Cardiac fibroblast (primary cell): ENCODE measurements around the gene FOXB1.

Source experiments
- DNase-seq, 2 donors: peaks; one replicate each; pipeline versions ENCODE4 v3.0.0 to v3.0.0-alpha.2; 2010; ENCODE audit warnings: low read depth in 2 of 2
- H3K4me3 ChIP-seq, 2 donors: replicated peaks in 1 of 2; 1 replicate in 1 of 2; 2 replicates in 1 of 2; pipeline ENCODE4 v1.5.1; 2011; ENCODE audit warnings: low read depth in 2 of 2, low read length in 2 of 2, mild to moderate bottlenecking in 2 of 2, moderate library complexity in 1 of 2
- TF ChIP-seq, protein P1 (sequence below): IDR thresholded peaks from one replicate; pipeline ENCODE4 v1.5.1; 2011; ENCODE audit warnings: low read depth, mild to moderate bottlenecking, low read length, inconsistent platforms

The FOXB1 gene

DNA sequence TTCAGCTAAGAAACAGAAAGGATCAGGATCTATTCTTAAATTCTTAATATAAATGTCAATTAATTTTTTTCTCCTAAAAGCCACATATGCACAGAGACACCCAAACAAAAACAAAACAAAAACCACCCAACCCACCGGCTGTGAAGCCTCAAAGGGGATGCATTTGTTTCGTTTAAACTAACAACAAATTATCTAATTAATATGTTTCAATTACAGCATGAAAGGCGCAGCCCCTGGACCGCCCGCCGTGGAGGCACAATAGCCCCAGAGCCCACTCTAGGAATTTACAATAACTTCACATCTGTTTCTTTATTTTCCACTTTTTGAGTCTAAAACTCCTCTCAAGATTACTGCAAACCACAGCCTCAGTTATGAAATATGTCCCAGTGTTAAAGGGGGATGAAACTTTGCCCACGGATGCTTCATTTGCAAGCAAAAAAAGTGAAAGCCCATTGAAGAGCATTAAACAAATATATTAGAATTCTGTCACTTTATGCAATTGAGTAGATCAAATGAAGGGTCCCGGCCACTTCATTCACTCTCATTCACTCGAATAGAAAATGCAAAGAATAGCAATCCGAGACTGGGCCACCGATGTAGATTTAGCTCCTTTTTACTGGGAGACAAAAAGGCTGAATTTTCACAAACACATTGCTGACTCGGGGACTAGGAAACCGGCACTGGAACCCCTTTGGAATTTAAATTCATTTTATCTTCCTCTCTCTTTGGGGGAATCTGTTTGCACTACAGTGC is 6.0 kb downstream of the FOXB1 start:
- no peak overlapping the region for H3K4me3 ChIP-seq
- TF ChIP-seq, protein P1, sequence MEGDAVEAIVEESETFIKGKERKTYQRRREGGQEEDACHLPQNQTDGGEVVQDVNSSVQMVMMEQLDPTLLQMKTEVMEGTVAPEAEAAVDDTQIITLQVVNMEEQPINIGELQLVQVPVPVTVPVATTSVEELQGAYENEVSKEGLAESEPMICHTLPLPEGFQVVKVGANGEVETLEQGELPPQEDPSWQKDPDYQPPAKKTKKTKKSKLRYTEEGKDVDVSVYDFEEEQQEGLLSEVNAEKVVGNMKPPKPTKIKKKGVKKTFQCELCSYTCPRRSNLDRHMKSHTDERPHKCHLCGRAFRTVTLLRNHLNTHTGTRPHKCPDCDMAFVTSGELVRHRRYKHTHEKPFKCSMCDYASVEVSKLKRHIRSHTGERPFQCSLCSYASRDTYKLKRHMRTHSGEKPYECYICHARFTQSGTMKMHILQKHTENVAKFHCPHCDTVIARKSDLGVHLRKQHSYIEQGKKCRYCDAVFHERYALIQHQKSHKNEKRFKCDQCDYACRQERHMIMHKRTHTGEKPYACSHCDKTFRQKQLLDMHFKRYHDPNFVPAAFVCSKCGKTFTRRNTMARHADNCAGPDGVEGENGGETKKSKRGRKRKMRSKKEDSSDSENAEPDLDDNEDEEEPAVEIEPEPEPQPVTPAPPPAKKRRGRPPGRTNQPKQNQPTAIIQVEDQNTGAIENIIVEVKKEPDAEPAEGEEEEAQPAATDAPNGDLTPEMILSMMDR: no peak
- DNase-seq: no peak

DNA sequence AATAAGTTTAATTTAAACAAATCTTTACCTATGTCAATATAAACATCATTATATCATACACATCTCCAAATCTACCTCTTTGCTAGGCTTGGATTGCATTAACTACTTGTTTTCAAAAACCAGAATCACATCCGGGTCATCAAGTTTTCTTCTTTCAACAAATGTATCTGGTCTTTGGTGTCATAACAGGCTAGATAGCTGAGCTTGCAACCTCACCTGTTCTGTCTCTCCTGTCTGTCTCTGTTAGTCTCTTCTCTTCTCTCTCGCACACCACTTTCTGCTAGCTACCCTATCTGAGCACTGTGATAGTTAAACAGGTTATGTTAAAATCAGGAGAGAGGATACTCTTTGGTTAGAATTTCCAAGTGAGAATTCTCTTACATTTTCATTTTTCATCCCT is 6.7 kb downstream of the FOXB1 start:
- TF ChIP-seq, protein P1: no peak

DNA sequence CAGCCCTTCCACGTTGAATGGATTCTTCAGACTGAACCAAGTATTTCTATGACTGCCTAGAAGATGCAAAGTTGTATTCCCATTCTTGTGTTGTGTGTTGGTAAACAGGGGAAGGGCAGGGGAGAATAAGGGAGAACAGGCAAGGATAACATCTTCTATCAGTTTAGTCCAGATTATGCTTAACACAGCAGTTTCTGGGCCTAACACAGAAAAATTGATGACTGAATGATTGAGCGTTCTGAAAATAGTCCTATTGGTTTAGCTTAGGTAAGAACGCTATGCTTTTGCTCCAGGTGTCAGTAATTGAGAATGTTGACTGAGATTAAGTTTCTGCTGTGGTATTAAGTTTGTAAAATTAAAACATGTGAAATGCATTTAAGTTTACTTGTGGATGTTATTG is 8.6 kb downstream of the FOXB1 start:
- DNase-seq: no peak
- no peak overlapping the region for H3K4me3 ChIP-seq
- TF ChIP-seq, protein P1: no peak

More for the DNA sequence above, 6.7 kb downstream of the FOXB1 start:
- no peak for DNase-seq
- no peak overlapping the region for H3K4me3 ChIP-seq

DNA sequence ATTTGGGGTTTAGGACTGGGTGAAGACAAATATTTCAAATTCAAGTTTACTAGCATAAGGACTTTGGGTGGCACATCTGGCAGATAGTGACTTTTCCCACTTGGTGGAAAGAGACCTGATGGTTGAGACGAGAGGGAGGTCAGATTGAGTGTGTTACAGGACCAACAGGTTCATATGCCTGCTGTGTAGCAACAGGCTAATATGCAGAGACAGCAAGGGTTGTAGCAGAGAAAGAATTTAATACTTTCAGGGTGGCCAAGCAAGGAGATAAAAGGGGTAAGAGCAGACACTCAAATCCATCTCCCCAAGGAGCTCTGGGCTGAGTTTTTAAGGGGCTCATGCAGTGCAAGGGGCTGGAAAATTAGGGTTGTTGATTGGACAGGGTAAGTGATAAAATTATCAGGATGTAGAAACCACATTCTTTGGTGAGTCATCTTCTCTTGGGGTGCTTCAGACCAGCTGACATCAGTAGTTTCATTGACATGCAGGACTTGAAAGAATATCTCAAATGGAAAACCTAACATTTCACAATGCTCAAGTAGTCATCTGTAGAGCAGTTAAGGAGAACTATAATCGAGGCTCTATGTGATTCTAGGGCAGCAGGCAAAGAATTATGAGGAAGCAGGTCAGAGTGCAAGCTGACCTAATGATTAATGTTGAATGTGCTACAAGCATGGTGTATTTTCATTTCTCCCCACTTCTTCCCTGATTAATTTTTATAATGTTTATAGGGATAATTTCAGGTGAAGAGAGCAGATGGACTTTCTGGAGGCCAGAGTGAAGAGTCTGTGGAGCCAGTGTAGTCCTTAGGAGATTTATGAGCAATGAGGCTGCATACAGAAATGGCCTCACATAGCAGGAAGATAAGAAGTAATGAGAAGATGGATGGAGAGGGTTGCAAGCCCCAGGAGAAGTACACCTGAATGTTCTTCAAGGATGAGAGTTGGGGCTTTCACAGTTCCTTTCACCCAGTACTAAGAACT is 13.7 kb downstream of the FOXB1 start:
- TF ChIP-seq, protein P1: no peak
- H3K4me3 ChIP-seq: no peak overlapping the region
- DNase-seq: peak; percentile 26 to 53

DNA sequence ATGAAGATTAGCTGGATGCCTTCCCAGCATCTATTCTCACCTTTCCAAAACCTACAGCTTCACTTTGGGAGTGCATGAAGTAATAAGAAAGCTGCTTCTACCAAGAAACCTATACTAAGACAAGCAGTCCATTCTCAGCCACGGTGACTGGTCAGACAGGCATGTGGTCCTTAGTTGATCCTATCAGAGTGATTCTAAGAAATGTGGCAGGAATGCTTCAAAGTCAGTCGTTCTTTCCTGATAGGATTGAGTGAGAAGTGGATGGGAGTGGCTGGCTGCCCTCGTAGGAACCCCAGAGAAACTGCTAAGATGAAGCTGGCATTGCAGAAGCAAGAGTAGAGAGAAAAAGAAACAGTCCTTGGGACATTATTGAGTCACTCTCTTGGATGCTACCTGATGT is 16.6 kb downstream of the FOXB1 start:
- DNase-seq: no peak
- no peak overlapping the region for H3K4me3 ChIP-seq
- TF ChIP-seq, protein P1: no peak

DNA sequence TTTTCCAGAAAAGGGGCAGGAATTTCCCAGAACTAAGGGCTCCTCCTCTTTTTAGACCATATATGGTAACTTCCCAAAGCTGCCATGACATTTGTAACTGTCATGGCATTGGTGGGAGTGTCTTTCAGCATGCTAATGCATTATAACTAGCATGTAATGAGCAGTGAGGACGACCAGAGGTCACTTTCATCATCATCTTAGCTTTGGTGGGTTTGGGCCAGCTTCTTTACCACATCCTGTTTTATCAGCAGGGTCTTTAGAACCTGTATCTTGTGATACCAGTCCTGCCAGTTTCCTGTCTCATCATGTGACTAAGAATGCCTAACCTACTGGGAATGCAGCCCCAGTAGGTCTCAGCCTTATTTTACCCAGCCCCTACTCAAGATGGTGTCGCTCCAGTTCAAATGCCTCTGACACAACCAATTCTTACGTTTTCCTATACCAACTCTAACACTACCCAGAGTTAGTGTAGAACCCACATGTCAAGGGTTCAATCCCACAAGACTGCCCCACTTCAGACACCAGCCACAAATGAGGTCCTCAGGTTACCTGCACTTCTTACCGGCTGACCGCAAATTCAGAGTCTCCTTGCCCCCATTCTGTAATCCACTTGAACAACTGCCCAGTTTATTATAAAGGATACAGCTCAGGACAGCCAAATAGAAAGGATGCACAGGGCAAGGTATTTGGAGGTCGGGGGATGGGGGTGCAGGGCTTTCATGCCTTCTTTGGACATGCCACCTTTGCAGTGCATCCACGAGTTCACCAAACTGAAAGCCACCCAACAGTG is 17.7 kb downstream of the FOXB1 start:
- no peak overlapping the region for H3K4me3 ChIP-seq
- TF ChIP-seq, protein P1: no peak
- DNase-seq: no peak
